Ovary (tissue), 3 donors: ENCODE data around the gene ZP4.

Source experiments
- POLR2A ChIP-seq: fragments of 450-650 bp; IDR thresholded peaks from one replicate; pipeline ENCODE4 v1.6.1; 2017; ENCODE audit warnings: antibody characterized with exemption, mild to moderate bottlenecking, moderate library complexity
- TF ChIP-seq, protein P1 (sequence below), 3 donors: fragments of 450-650 bp in 2 of 3; fragments of 200-600 bp in 1 of 3; IDR thresholded peaks; one replicate each; pipeline versions ENCODE4 v1.5.1 to v1.8.0; 2016 to 2022; ENCODE audit warnings: antibody characterized with exemption in 3 of 3, mild to moderate bottlenecking in 1 of 3
- donor health status: DM: no; HTN: no; CAD: no.

GRCh38 chr1:237863234-237863633 is 27.5 kb downstream of the ZP4 start:
- no peak for TF ChIP-seq POLR2A
- TF ChIP-seq, protein P1, sequence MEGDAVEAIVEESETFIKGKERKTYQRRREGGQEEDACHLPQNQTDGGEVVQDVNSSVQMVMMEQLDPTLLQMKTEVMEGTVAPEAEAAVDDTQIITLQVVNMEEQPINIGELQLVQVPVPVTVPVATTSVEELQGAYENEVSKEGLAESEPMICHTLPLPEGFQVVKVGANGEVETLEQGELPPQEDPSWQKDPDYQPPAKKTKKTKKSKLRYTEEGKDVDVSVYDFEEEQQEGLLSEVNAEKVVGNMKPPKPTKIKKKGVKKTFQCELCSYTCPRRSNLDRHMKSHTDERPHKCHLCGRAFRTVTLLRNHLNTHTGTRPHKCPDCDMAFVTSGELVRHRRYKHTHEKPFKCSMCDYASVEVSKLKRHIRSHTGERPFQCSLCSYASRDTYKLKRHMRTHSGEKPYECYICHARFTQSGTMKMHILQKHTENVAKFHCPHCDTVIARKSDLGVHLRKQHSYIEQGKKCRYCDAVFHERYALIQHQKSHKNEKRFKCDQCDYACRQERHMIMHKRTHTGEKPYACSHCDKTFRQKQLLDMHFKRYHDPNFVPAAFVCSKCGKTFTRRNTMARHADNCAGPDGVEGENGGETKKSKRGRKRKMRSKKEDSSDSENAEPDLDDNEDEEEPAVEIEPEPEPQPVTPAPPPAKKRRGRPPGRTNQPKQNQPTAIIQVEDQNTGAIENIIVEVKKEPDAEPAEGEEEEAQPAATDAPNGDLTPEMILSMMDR (IDR thresholded peaks at IDR 0.05): no peak
